ENCODE results near the gene PSPN. TPM values are rescaled to one million over a fixed set of nuclear protein-coding genes. Genes with fewer than 3 reads are reported as not detected.

PSPN gene, protein sequence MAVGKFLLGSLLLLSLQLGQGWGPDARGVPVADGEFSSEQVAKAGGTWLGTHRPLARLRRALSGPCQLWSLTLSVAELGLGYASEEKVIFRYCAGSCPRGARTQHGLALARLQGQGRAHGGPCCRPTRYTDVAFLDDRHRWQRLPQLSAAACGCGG
- total RNA-seq, result 2.4 TPM

GRCh38 chr19:6375411-6376010 lies at the start of gene PSPN:
Gene PSPN (minus strand): TSS chr19:6375933. CDS start chr19:6375849, 84 bp downstream.

DNA sequence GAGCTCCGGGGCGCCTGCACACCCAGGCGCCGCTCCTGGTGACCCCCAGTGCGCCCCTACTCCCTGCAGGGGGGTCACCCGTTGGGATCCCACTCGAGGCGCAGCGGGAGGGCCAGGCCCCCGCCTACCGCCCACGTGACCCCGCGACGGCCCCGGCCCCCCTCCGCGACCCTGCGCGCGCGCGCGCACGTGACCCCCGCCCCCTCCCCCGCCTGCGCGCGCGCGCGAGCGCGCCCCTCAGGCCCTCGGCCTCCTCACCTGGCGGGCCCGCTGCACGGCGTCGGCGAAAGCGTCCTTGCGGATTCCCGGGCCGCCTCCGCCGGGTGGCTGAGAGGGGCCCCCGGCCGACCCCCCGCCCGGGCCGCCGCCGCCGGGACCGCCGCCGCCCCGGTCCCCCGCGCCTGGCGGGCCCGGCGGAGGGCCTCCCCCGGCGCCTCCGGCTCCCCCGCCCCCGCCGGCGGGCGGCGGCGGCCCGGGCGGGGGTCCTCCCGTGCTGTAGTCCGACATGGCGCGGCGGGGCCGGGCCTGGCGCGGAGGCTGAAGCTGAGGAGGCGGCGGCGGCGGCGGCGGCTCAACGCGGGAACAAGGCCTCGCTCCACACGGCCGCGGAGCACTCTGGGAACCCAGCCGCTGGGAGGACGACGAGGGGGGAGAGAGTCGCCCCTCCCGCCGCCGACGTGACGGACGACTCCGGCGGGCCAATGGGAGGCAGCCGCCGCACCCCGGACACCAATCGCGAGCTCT lies 48.6 kb upstream of the PSPN start, which contains the start of gene KHSRP:
Gene KHSRP (minus strand): TSS at position 617 of the 744 bp plus-strand sequence. CDS start 110 bp downstream, at position 507.

DNA sequence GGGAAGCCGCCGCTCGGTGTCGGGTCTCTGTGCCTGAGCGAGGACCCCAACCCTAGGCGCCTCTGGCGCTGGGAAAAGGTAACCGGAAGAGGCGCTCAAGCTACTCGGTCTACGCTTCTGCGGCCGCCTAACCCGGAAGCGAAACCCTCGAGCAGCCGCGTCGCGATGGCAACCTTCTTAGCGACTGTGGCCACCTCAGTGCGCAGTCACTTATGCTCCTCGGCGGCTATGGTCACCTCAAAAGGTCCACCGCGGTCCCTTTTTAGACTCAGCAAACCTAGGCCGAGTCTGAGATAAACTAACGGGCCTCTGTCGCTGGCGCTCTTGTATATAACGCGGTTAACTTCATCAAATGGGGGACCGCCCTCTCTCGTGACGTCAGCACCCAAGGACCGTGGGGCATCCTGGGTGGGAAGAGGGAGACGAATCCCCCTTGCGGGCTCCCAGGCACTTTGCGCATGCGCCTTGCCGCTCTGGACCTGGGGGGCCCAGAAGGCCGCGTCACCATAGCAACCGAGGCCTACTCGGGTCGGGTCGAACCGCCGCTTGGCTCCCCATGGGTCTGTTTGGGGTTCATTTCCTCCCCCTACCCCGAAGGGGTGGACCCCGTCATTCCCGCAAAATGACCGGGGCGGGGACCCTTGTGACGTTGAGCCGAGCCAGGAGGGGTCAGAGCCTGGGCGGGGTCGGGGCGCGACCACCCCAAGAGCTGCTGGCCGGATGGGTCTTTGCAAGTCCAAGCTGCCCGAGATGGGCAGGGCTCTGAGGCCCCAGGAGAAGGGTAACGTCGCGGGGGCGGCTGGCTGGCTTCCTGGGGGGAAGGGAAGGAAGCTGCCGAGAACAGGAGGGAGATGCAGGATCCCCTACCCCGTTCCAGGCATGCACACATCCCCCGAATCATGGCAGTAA lies 17.6 kb upstream of the PSPN start, which contains the start of gene GTF2F1:
Gene GTF2F1 (minus strand): TSS at position 91 of the 909 bp plus-strand sequence. CDS start 169 bp downstream, outside the sequence.

DNA sequence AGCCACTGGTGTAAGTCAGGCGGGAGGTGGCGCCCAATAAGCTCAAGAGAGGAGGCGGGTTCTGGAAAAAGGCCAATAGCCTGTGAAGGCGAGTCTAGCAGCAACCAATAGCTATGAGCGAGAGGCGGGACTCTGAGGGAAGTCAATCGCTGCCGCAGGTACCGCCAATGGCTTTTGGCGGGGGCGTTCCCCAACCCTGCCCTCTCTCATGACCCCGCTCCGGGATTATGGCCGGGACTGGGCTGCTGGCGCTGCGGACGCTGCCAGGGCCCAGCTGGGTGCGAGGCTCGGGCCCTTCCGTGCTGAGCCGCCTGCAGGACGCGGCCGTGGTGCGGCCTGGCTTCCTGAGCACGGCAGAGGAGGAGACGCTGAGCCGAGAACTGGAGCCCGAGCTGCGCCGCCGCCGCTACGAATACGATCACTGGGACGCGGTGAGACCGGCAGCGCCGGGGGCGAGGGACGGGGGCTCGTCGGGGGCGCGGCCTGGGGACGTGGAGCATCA lies 3.1 kb downstream of the PSPN start, which contains the start of gene ALKBH7:
Gene ALKBH7 (plus strand): TSS at position 201 of the 502 bp plus-strand sequence. CDS start 27 bp downstream, at position 228.

GRCh38 chr19:6333439-6333838 lies 42.3 kb downstream of the PSPN start, which contains the start of gene ACER1:
Gene ACER1 (minus strand): TSS chr19:6333612. CDS start chr19:6333551, 61 bp downstream.

Other genes starting within 250 kb of the PSPN start
- gene ACSBG2, start 240.3 kb downstream of the PSPN start, total RNA-seq, result 0.71 TPM
- gene MLLT1, start 96.0 kb downstream of the PSPN start, total RNA-seq, result 20.1 TPM
- gene ACER1, start 42.3 kb downstream of the PSPN start, total RNA-seq, result not detected
- gene CLPP, start 14.4 kb downstream of the PSPN start, total RNA-seq, result 33.7 TPM
- gene ALKBH7, start 3.1 kb downstream of the PSPN start, total RNA-seq, result 57.5 TPM
- gene GTF2F1, start 17.2 kb upstream of the PSPN start, total RNA-seq, result 47.6 TPM
- gene KHSRP, start 48.9 kb upstream of the PSPN start, total RNA-seq, result 167 TPM
- not detected for gene SLC25A41, start 57.8 kb upstream of the PSPN start, total RNA-seq
- gene SLC25A23, start 83.9 kb upstream of the PSPN start, total RNA-seq, result 82.0 TPM
- 5.9 TPM for gene CRB3, start 88.3 kb upstream of the PSPN start, total RNA-seq
- gene DENND1C, start 105.9 kb upstream of the PSPN start, total RNA-seq, result 0.49 TPM
- 51.8 TPM for gene TUBB4A, start 126.4 kb upstream of the PSPN start, total RNA-seq
- 0.44 TPM for gene TNFSF9, start 155.1 kb upstream of the PSPN start, total RNA-seq
- gene CD70, start 215.2 kb upstream of the PSPN start, total RNA-seq, result 1.8 TPM

Data from camera-type eye (tissue), 1 donor.